Mesenteric fat pad (tissue), 1 donor: ENCODE results near the gene PTPRN2. TPM values are rescaled to one million over a fixed set of nuclear protein-coding genes. Genes with fewer than 3 reads are reported as not detected.
"Not testable (repeated sequence)": the region's sequence is repeated elsewhere in the genome, so short reads cannot be mapped to it uniquely, and the experiment has no call there.

Experiments used
- DNase-seq: peaks from one replicate; pipeline ENCODE4 v3.0.0-alpha.2; 2020; ENCODE audit warnings: low spot score
- total RNA-seq: library from RNA; stranded (reverse); fragmentation: NEBNext Ultra II Directional; extraction: Animal tissue kit (Norgen Biotek cat#: 25700); gene quantifications from one replicate; pipeline ENCODE4 v1.2.1, GENCODE V29; 2021
- donor health status: DM: yes; HTN: yes; CAD: no.

Gene PTPRN2
- total RNA-seq, 1 donor from 2014 or later = 2.6 TPM

- no peak for DNase-seq
Observed at GRCh38 chr7:157744786-157745601, 842.6 kb downstream of the PTPRN2 start.

GRCh38 chr7:157743781-157744525 is 843.7 kb downstream of the PTPRN2 start:
- DNase-seq = no peak

GRCh38 chr7:157740251-157740798 is 847.3 kb downstream of the PTPRN2 start:
- DNase-seq = no peak

GRCh38 chr7:157739650-157740049 is 848.0 kb downstream of the PTPRN2 start:
- no peak for DNase-seq

GRCh38 chr7:157739031-157739430 is 848.6 kb downstream of the PTPRN2 start:
- no peak for DNase-seq

- DNase-seq = no peak
Observed at GRCh38 chr7:157738066-157738460, 849.6 kb downstream of the PTPRN2 start.

- DNase-seq = no peak
Observed at GRCh38 chr7:157737151-157738065, 850.2 kb downstream of the PTPRN2 start.

- no peak for DNase-seq
Observed at GRCh38 chr7:157736341-157736740, 851.3 kb downstream of the PTPRN2 start.

GRCh38 chr7:157735826-157736225 is 851.8 kb downstream of the PTPRN2 start:
- no peak for DNase-seq

GRCh38 chr7:157734676-157735640 is 852.7 kb downstream of the PTPRN2 start:
- DNase-seq = no peak

- DNase-seq = not testable (repeated sequence)
Observed at GRCh38 chr7:157733760-157734395, 853.7 kb downstream of the PTPRN2 start.

- DNase-seq = no peak
Observed at GRCh38 chr7:157731126-157731525, 856.5 kb downstream of the PTPRN2 start.

GRCh38 chr7:157730614-157731013 is 857.0 kb downstream of the PTPRN2 start:
- no peak for DNase-seq

- DNase-seq = no peak
Observed at GRCh38 chr7:157729566-157729965, 858.1 kb downstream of the PTPRN2 start.

GRCh38 chr7:157727964-157728615 is 859.5 kb downstream of the PTPRN2 start:
- DNase-seq = no peak

GRCh38 chr7:157726764-157727163 is 860.9 kb downstream of the PTPRN2 start:
- no peak for DNase-seq

GRCh38 chr7:157725312-157725711 is 862.3 kb downstream of the PTPRN2 start:
- DNase-seq = not testable (repeated sequence)

GRCh38 chr7:157723205-157723604 is 864.4 kb downstream of the PTPRN2 start:
- no peak for DNase-seq
